ENCODE data around the gene MND1. TPM values are rescaled to one million over a fixed set of nuclear protein-coding genes. Genes with fewer than 3 reads are reported as not detected.

MND1 gene
- total RNA-seq, 1 donor from 2014 or later: 9.7 TPM

- no peak for DNase-seq (ENCODE audit: low spot score, unreplicated experiment)
- no peak overlapping the region for H3K4me3 Mint-ChIP-seq (ENCODE audit: low read depth)
- no peaks in the 10 kb centered on the region for H3K36me3 Mint-ChIP-seq (ENCODE audit: insufficient read depth)
- H3K4me1 Mint-ChIP-seq (ENCODE audit: low read depth): no peaks in the 10 kb centered on the region
- no peak overlapping the region for H3K27ac Mint-ChIP-seq
- TF ChIP-seq, protein P1, sequence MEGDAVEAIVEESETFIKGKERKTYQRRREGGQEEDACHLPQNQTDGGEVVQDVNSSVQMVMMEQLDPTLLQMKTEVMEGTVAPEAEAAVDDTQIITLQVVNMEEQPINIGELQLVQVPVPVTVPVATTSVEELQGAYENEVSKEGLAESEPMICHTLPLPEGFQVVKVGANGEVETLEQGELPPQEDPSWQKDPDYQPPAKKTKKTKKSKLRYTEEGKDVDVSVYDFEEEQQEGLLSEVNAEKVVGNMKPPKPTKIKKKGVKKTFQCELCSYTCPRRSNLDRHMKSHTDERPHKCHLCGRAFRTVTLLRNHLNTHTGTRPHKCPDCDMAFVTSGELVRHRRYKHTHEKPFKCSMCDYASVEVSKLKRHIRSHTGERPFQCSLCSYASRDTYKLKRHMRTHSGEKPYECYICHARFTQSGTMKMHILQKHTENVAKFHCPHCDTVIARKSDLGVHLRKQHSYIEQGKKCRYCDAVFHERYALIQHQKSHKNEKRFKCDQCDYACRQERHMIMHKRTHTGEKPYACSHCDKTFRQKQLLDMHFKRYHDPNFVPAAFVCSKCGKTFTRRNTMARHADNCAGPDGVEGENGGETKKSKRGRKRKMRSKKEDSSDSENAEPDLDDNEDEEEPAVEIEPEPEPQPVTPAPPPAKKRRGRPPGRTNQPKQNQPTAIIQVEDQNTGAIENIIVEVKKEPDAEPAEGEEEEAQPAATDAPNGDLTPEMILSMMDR (IDR thresholded peaks at IDR 0.05; ENCODE audit: unreplicated experiment): no peak
- no peaks in the 10 kb centered on the region for H3K9me3 Mint-ChIP-seq (ENCODE audit: low read depth)
- no peaks in the 10 kb centered on the region for H3K27me3 Mint-ChIP-seq
These were observed 38.6 kb downstream of the MND1 start for GRCh38 chr4:153383131-153383530.

DNA sequence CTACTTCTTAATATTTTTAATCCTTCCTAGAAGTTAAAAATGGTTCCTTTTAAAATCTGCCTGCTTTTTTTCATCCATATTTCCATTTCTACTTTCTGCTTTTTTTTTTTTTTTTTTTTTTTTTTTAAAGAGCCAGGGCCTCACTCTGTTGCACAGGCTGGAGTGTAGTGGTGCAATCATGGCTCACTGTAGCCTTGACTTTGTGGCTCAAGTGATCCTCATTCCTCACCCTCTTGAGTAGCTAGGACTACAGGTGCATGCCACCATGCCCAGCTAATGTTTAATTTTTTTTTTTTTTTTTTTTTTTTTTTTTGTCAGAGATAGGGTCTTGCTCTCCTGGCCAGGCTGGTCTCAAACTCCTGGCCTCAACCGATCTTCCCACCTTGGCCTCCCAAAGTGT lies 39.7 kb downstream of the MND1 start:
- H3K36me3 Mint-ChIP-seq (ENCODE audit: insufficient read depth): no peaks in the 10 kb centered on the region
- no peaks in the 10 kb centered on the region for H3K4me1 Mint-ChIP-seq (ENCODE audit: low read depth)
- no peak for DNase-seq (ENCODE audit: low spot score, unreplicated experiment)
- TF ChIP-seq, protein P1 (IDR thresholded peaks at IDR 0.05; ENCODE audit: unreplicated experiment): no peak
- no peak overlapping the region for H3K27ac Mint-ChIP-seq
- no peak overlapping the region for H3K4me3 Mint-ChIP-seq (ENCODE audit: low read depth)
- H3K27me3 Mint-ChIP-seq: no peaks in the 10 kb centered on the region
- no peaks in the 10 kb centered on the region for H3K9me3 Mint-ChIP-seq (ENCODE audit: low read depth)

GRCh38 chr4:153385784-153386183 lies 41.3 kb downstream of the MND1 start:
- Mint-ChIP-seq H3K27me3 (no peaks in the 10 kb centered on the region), H3K36me3 (ENCODE audit: insufficient read depth) (no peaks in the 10 kb centered on the region), H3K4me1 (ENCODE audit: low read depth) (no peaks in the 10 kb centered on the region), H3K4me3 (ENCODE audit: low read depth) (no peak overlapping the region), H3K9me3 (ENCODE audit: low read depth) (no peaks in the 10 kb centered on the region), H3K27ac (no peak overlapping the region)
- no peak for DNase-seq (ENCODE audit: low spot score, unreplicated experiment)
- TF ChIP-seq, protein P1 (IDR thresholded peaks at IDR 0.05; ENCODE audit: unreplicated experiment): no peak

GRCh38 chr4:153387981-153388380 lies 43.5 kb downstream of the MND1 start:
- Mint-ChIP-seq H3K9me3 (ENCODE audit: low read depth) (no peaks in the 10 kb centered on the region), H3K36me3 (ENCODE audit: insufficient read depth) (peaks cover 2% of the 10 kb centered on the region), H3K27ac (no peak overlapping the region), H3K27me3 (no peaks in the 10 kb centered on the region), H3K4me3 (ENCODE audit: low read depth) (no peak overlapping the region), H3K4me1 (ENCODE audit: low read depth) (no peaks in the 10 kb centered on the region)
- TF ChIP-seq, protein P1 (IDR thresholded peaks at IDR 0.05; ENCODE audit: unreplicated experiment): no peak
- DNase-seq (ENCODE audit: low spot score, unreplicated experiment): no peak

GRCh38 chr4:153393397-153393796 lies 48.9 kb downstream of the MND1 start:
- Mint-ChIP-seq H3K36me3 (ENCODE audit: insufficient read depth) (peaks cover 2% of the 10 kb centered on the region), H3K4me3 (ENCODE audit: low read depth) (no peak overlapping the region), H3K9me3 (ENCODE audit: low read depth) (no peaks in the 10 kb centered on the region), H3K27ac (no peak overlapping the region), H3K27me3 (no peaks in the 10 kb centered on the region), H3K4me1 (ENCODE audit: low read depth) (no peaks in the 10 kb centered on the region)
- no peak for DNase-seq (ENCODE audit: low spot score, unreplicated experiment)
- TF ChIP-seq, protein P1 (IDR thresholded peaks at IDR 0.05; ENCODE audit: unreplicated experiment): no peak

Data from progenitor cell of endocrine pancreas (in vitro differentiated cells).